Fibroblast of villous mesenchyme (primary cell): ENCODE data around the gene SGK2. TPM values are rescaled to one million over a fixed set of nuclear protein-coding genes. Genes with fewer than 3 reads are reported as not detected.

Experiments used
- DNase-seq: peaks from one replicate; pipeline ENCODE4 v3.0.0-alpha.2; 2010; ENCODE audit warnings: low read depth
- H3K4me3 ChIP-seq: 2 replicates; pipeline ENCODE4 v1.5.1; 2011; ENCODE audit warnings: low read depth, mild to moderate bottlenecking, low read length
- total RNA-seq: library from RNA; depleted of rRNA; stranded (reverse); fragments of >200 nt; gene quantifications from 2 replicates; pipeline ENCODE4 v1.2.3, GENCODE V29; 2012
- TF ChIP-seq, protein P1 (sequence below): IDR thresholded peaks from 2 replicates; pipeline ENCODE4 v1.5.1; 2012; ENCODE audit warnings: low read depth, mild to moderate bottlenecking, low read length; ENCODE audit not compliant: insufficient read depth

The SGK2 gene
- total RNA-seq, 1 donor: under 0.01 TPM

DNA sequence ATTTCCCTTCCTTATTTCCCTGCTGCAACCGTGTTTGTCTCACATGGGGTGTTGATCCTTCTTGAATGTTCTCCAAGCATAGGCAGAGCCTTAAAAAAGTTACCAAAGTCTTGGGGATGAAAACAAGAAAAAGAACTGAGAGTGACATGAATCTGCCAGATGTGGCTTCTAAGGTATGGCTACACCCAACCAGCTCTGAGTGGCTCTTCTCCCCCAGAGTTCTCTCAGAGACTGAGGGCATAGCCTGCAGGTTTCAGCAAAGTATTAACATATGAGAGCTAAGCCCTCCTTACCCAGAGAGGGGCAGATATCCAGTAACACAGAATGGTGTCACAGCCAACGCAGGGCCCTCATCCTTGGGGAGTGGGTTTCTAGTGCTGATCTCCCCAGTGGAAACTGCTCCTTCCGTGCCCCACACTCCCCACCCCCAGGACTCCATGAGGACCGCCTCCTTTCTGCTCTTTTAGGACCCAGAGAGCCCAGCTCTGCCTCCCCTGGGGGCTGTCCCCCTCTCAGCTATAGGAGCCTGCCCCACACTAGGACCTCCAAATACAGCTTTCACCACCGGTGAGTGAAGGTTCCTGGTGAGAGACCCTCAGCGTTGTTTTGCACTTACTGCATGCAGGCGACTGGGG is 23.3 kb upstream of the SGK2 start:
- TF ChIP-seq, protein P1, sequence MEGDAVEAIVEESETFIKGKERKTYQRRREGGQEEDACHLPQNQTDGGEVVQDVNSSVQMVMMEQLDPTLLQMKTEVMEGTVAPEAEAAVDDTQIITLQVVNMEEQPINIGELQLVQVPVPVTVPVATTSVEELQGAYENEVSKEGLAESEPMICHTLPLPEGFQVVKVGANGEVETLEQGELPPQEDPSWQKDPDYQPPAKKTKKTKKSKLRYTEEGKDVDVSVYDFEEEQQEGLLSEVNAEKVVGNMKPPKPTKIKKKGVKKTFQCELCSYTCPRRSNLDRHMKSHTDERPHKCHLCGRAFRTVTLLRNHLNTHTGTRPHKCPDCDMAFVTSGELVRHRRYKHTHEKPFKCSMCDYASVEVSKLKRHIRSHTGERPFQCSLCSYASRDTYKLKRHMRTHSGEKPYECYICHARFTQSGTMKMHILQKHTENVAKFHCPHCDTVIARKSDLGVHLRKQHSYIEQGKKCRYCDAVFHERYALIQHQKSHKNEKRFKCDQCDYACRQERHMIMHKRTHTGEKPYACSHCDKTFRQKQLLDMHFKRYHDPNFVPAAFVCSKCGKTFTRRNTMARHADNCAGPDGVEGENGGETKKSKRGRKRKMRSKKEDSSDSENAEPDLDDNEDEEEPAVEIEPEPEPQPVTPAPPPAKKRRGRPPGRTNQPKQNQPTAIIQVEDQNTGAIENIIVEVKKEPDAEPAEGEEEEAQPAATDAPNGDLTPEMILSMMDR: no peak
- no peak overlapping the region for H3K4me3 ChIP-seq
- no peak for DNase-seq

DNA sequence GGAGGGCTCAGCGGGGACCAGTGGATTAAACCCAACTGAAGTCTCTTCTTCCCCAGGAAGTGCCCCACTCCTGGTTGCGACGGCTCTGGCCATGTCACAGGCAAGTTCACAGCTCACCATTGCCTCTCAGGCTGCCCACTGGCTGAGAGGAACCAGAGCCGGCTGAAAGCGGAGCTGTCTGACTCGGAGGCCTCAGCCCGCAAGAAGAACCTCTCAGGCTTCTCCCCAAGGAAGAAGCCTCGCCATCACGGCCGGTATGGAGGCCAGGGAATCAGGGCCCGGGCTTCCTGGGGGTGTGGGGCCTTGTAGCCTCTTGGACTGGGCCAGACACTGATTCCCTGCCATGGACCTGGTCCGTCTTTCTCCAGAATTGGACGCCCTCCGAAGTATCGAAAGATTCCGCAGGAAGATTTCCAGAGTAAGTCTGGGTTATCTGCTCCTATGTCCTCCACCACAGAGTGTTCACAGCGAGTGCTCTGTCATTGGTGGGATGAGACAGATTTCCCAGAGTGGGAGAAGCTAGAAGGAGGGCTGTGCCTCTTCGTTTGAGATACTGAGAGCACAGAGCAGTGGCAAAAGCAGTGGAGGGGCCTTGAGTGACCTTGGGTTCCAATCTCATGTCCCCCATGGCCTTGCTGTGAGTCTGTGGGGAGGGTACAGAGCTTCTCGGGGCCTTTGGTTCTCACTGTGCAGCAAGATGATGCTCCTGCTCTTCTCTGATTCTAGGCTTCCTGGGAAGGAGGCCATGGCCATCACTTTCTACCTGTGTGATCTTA is 22.6 kb upstream of the SGK2 start:
- TF ChIP-seq, protein P1: no peak
- DNase-seq: no peak
- H3K4me3 ChIP-seq: no peak overlapping the region

DNA sequence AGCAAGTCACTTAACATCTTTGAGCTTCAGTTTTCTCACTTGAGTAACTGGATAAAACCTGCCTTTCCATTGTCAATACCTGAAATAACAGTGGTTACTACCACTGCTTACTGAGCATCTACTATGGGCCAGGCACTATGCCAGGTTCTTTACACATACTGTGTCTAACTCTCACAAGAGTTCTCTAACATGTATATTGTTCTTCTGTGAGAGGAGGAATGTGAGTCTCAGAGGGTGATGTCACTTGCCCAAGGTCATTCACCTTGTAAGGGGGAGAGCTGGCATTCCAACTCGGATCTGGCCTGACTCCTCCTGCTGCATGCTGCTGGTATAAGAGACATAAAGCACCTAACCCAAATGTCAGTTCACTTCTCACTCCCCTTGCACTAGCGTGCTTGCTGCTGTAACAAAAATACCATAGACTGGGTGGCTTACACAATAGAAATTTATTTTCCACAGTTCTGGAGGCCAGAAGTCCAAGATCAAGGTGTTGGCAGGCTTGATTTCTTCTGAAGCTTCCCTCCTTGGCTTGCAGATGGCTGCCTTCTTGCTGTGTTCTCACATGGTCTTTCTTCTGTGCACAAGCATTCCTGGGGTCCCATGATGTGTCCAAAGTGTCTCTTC is 21.9 kb upstream of the SGK2 start:
- TF ChIP-seq, protein P1: no peak
- no peak overlapping the region for H3K4me3 ChIP-seq
- DNase-seq: no peak

DNA sequence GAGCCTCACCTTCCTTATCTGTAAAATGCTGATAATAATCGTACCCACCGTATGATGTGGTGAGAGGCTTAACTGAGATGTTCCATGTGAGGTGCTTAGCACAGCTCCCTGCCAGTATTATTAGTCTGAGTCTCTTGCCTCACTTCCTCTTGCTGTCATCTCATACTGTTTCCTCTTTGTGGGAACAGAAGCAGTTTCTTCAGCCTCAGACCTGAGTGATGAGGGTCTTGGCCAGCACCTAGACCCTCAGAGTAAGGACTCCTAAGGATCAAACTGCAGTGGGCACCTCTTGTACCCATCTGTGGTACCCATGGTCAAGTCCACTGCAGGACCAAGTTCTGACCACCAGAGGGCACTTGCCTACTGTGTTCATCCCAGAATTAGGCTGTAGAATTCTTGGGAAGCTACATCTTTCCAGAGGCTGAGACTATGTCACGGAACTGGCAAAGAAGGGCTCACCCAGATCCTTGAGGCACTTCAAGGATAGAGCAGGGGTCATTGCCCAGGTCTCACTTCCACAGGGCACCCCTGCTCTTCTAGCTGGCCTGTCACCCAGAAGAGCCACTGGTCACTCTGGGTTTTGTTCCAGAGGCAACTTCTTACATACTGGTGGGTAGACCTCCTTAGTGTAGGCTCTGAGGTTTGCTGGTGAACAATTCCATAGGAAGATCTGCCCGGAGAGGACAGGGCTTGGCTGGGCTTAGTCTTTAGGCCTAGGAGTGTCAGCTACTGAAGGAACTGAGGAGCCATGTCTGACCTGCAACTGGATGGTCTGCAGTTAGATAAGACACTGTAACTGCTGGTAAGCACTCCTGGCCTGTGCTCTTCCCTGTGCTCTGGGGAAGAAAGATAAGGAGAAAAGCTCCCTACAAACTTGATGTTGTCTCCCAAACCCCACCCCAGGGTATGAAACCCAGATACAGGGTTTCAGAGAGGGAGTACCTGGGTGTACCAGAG is 20.6 kb upstream of the SGK2 start:
- H3K4me3 ChIP-seq: no peak overlapping the region
- DNase-seq: peak; percentile 64
- TF ChIP-seq, protein P1: peak; percentile 97

- no peak overlapping the region for H3K4me3 ChIP-seq
- DNase-seq: no peak
- TF ChIP-seq, protein P1: no peak
These were observed 19.7 kb upstream of the SGK2 start for GRCh38 chr20:43538878-43539700.
